ENCODE data around the gene MTG2. TPM values are rescaled to one million over a fixed set of nuclear protein-coding genes. Genes with fewer than 3 reads are reported as not detected.

The MTG2 gene
- total and polyA plus RNA-seq, 2 experiments from 2014 or later = 11.3 to 11.7 TPM

- TF ChIP-seq ZNF331 (CRISPR knock-in tag; IDR thresholded peaks at IDR 0.05; ENCODE audit: low read depth) = no peak
- no peak for TF ChIP-seq POLR2AphosphoS5 (IDR thresholded peaks at IDR 0.05; ENCODE audit: low read depth)
- TF ChIP-seq STAT1 (IDR thresholded peaks at IDR 0.05; ENCODE audit: unreplicated experiment) = no peak
- no peak for TF ChIP-seq JUNB (IDR thresholded peaks at IDR 0.05; ENCODE audit: unreplicated experiment)
- TF ChIP-seq ZNF462 (CRISPR knock-in tag; IDR thresholded peaks at IDR 0.05) = no peak
- no peak for TF ChIP-seq EZH2 (IDR thresholded peaks at IDR 0.05; ENCODE audit: low read depth, unreplicated experiment)
- no peak for TF ChIP-seq CTCF (conservative IDR thresholded peaks at IDR 0.05; ENCODE audit: low read depth in 2 of 2)
- TF ChIP-seq NANOG (IDR thresholded peaks at IDR 0.05; ENCODE audit: borderline replicate concordance) = no peak
- TF ChIP-seq ETS1 (IDR thresholded peaks at IDR 0.05) = no peak
- no peak for TF ChIP-seq ZNF114 (CRISPR knock-in tag; IDR thresholded peaks at IDR 0.05)
- no peak for TF ChIP-seq CREB1 (CRISPR knock-in tag; IDR thresholded peaks at IDR 0.05; ENCODE audit: low read depth)
- TF ChIP-seq EZH2phosphoT487 (IDR thresholded peaks at IDR 0.05; ENCODE audit: unreplicated experiment) = no peak
- TF ChIP-seq REST (IDR thresholded peaks at IDR 0.05; ENCODE audit: unreplicated experiment) = no peak
- no peaks in the 10 kb centered on the region for H3K9me2 ChIP-seq (ENCODE audit: insufficient read depth)
- no peak overlapping the region for H2AFZ ChIP-seq
- H3K4me3 ChIP-seq = no peak overlapping the region
- no peak for ATAC-seq
- no peaks in the 10 kb centered on the region for H3K9me3 Mint-ChIP-seq
- H3K36me3 ChIP-seq (ENCODE audit: insufficient read depth) = no peaks in the 10 kb centered on the region
- H3F3A ChIP-seq (replicated peaks; ENCODE audit: low read depth) = no peaks in the 10 kb centered on the region
- H3K27ac Mint-ChIP-seq = no peak overlapping the region
- H3K4me1 Mint-ChIP-seq = peaks cover 8% of the 10 kb centered on the region
- H3K4me3 Mint-ChIP-seq = no peak overlapping the region
- no peak overlapping the region for H3K4me2 ChIP-seq
- H4K20me1 ChIP-seq (replicated peaks; ENCODE audit: insufficient read depth) = no peaks in the 10 kb centered on the region; the same call in 1 of the 2 replicates
- peaks cover 16% of the 10 kb centered on the region for H3K27me3 Mint-ChIP-seq (ENCODE audit: insufficient read depth, low read depth, poor library complexity)
- no peak for DNase-seq (ENCODE audit: low spot score)
- H3K4me1 ChIP-seq (ENCODE audit: insufficient read depth) = no peaks in the 10 kb centered on the region; the same call in 1 of the 2 replicates
- no peaks in the 10 kb centered on the region for H3K27me3 ChIP-seq (ENCODE audit: insufficient read depth)
- H3K27ac ChIP-seq (ENCODE audit: low read depth) = no peak overlapping the region
- peaks cover 5% of the 10 kb centered on the region; the same call in 2 of the 3 replicates for H3K36me3 Mint-ChIP-seq (ENCODE audit: low read depth)
- H3K79me2 ChIP-seq (replicated peaks; ENCODE audit: insufficient read depth) = no peaks in the 10 kb centered on the region
These were observed 25.4 kb downstream of the MTG2 start for GRCh38 chr20:62208061-62208794.

All from GM23338 (cell line).